Inflammatory macrophage (primary cell): ENCODE measurements around the gene NCKAP5.
"Not testable (repeated sequence)": the region's sequence is repeated elsewhere in the genome, so short reads cannot be mapped to it uniquely, and the experiment has no call there.

Experiments used
- DNase-seq, 2 donors: peaks; one replicate each; pipeline ENCODE4 v3.0.0-alpha.2; 2020 to 2022

NCKAP5 gene

DNA sequence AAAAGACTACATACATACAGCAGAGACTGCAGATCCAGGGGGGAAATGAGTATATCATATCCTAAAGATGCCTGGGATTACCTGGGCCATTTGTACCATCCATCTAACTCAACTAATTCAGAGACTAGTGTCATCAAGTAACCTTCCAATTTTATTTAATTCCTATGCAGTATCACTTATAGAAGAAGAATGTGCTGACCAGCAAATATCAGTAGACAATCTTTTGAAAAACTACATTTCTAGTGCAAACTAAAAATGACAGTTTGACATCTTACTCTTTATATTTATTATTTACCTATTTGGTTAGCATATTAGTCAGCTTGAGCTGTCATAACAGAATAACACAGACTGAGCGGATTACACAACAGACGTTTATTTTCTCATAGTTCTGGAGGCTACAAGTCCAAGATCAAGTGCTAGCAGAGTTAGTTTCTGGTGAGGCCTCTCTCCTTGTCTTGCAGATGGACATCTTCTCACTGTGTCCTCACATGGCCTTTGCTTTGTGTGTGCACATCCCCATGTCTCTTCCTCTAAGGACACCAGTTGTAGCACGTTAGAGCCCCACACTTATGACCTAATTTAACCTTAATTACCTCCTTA lies 47.0 kb downstream of the NCKAP5 start:
- DNase-seq: no peak

DNA sequence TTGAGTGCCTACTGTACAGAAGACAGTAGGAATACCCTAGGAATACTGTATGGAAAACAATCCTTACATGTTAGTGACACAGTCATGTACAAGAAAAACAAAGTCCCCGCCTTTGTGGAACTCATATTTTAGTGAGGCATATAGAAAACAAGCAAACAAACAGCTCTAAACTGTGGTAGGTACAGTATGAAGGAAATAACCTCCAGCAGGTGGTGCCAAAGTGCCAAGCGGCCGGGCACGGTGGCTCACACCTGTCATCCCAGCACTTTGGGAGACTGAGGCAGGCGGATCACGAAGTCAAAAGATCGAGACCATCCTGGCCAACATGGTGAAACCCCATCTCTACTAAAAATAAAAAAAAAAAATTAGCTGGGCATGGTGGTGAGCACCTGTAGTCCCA lies 48.6 kb downstream of the NCKAP5 start:
- not testable (repeated sequence) for DNase-seq

GRCh38 chr2:133518700-133519344 lies 49.4 kb downstream of the NCKAP5 start:
- no peak for DNase-seq

- no peak for DNase-seq
Observed at GRCh38 chr2:133517876-133518275, 50.4 kb downstream of the NCKAP5 start.

- no peak for DNase-seq
Observed at GRCh38 chr2:133516405-133517026, 51.7 kb downstream of the NCKAP5 start.

DNA sequence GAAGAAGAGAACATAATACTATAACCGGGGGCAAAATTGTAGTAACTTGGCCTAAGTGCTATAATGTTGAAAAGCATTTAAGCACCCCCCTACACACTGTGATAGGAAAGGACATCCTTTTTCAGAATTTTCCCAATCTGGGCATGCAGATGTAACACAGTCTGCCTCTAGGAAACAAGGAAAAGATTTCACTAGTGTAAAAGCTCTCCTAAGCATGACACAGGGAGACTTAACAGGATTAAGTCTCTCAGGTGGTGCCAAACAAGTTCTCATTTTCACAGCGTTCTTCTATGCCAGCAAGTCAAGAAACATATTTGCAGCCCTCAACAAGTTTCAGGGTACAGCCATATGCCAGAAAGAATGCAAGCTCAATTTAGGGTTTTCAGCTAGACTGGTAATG lies 53.0 kb downstream of the NCKAP5 start:
- no peak for DNase-seq

DNA sequence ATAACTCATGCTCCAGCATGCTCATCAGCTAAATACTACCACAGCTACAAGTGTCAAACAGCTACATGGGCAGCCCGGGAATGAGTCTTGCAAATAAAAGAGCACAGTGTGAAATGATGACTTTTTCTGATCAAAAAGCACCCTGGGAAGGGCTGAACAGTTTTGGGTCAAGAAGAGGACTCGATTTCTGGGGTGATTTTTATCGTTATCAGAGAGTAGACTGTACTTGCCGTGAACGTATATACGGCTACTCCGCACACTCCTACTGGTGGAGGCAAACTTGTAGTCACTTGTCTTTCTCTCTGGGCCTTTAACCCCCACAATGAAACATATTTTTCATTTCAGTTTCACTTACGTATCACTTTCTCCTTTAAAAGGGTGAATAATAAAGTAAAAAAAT lies 54.4 kb downstream of the NCKAP5 start:
- DNase-seq: no peak

DNA sequence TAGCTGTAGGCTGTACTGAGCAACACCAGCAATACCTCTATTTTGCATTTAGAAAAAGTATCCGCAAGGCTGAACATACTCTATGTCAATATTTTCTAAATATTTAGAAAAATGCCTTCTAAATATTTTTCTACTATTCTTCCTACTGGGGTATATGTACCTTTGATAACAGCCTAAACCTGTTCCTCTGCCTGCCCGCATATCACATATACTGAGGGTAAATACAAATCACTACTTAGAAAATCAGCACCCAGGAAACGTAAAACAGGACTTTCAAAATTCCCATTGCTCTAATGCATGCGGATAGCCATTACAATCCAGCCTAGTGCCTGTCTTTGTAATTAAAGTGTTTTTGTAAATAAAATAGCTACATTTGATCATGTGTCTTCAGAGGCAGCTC lies 56.1 kb downstream of the NCKAP5 start:
- DNase-seq: no peak

- DNase-seq: no peak
Observed at GRCh38 chr2:133511679-133512078, 56.6 kb downstream of the NCKAP5 start.

DNA sequence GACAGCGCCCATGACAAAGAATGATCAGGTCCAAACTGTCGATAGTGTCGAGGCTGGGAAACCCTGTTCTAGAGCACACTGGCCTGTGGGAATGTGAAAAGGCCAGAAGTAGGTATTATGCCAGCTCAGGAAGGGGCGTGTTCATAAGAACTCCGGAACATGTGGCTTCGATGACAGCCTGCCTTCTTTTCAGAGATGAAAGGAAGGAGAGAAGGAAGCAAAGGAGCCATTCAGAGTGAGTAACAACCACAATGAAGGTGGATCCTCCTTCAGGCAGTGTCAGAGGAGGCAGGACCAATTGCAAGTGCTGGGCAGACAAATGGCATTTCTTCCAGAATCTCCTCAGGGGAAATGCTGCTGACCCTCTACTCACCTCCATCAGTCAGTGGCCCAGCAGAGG lies 58.5 kb downstream of the NCKAP5 start:
- no peak for DNase-seq

- DNase-seq: no peak
Observed at GRCh38 chr2:133508546-133509165, 59.6 kb downstream of the NCKAP5 start.

DNA sequence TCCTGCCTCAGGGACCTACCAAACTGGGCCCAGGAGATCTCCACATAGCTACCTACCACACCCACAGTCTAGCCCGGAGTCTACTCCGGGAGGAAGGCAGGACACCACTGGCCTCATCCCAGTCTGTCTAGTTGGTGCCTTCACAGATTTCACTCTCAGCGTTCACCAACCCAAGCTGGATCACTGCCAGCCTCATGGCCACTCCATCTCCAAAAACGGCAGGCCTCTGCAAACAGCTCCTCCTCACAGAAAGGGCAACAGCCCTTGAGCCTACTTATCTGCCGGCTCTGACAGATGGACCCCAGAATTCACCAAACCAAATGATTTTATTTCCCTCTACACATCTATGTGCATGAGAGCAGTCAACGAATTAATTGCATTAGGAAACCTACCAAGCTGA lies 61.3 kb downstream of the NCKAP5 start:
- no peak for DNase-seq

DNA sequence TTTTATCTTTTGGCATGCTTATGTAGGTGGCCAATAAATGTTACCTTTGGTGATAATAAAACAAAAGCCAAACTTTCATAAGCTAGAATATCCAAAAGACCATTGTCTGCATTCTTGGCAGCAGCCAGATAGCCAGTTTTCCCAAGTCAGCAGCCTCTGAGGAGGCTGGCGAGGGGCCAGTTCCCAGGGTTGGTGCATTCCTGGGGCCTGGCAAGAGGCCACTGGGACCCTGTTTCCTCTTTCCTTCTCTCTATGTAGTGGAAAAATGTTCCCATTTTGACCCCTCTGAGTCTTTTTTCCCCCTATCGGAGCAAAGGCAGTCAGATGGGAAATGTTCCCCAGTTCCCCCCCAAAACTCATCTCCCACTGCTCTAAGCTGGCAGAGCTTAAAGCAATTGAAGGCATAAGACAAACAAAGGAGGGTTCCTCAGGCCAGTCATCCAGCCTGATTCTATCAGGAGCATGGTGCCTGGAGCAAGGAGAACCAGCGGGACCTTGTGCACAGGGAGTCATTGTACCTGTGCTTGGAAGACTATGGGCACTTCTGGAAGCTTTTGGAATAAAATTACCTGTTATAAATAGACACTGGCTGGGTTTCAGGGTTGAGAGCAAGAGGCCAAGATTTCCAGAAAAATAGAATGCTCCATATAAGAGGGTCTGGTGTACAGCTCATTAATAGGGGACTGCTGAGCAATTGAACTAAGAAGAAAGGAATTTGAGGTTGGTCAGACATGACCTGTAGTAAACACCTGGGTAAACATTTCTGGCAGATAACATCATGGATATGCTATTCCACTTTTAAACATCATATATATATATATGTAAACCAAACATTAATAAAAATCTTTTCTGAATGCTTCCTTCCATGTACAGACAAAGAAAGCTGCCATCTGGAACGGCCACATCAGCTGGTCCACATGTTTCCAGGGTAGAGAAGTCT lies 63.4 kb downstream of the NCKAP5 start:
- no peak for DNase-seq

DNA sequence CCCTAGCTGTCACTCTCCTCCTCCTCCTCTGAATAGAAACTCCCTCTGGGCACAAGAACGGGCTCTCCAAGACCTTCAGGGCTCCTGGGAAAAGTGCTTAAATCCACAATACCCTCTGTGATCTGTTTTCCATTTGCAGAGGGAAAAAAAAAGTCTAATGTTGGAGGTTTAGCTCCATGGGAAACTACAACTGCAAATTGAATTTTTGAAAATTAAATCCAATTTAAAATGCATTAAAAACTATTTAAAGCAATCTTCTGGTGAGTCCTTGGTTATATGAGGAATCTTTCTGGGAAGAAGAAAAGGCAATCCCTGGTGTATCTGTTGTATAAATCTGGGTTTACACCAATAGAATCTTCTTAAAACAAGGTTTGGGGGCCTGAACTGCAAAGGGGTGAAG lies 64.3 kb downstream of the NCKAP5 start:
- no peak for DNase-seq

DNA sequence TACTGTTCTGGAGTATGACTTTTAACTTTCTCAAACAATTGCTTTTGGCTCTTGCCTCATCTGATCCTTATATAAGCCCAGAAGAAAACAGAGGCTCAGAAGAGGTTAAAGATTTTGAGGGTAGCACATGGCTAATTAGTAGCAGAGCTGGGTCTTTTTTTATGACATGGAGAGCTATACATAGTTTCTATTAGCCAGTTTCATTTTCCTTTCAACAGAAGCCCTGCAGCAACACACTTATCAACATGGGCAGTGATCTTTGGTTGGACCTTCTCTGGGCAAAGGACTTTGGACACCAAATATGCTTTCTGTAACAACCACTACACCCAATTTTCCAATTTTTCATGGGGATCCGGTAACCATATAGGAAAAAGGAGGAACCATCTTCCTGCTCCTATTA lies 64.9 kb downstream of the NCKAP5 start:
- no peak for DNase-seq

DNA sequence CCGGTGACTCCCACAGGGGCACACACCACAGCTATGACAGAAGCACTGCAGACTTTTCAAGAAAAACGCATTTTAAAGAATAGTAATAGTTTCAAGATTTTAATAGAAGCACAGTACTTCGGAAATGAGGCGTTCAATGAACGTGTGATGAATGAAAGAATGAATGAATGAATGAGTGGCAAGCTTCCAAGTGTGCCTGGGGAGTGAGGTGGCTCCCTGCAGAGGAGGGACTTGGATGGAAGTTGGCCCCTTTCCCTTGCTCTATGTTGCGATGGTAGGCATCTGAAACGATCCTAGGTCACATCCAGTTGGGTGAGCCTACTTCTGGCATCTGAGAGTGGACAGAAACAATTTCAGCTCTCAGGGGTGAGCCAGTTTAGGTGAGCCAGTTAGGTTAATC lies 65.6 kb downstream of the NCKAP5 start:
- DNase-seq: no peak

DNA sequence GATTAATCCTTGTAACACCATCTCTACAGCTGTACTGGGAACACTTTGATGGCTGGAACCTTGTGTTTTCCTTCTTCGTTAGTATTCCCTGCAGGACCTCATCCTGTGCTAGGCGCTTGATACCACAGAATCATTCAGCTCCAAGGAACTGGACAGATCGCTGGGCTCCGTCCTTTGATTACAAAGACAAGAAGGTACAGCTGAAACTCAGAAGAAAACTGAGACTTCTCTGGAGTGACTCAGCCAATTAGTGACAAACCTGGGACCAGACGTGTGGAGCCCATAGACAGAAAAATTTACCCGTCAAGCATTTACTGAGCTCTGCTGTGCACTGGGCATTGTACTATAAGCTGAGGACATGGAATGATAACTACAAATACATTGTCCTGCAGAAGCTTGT lies 67.3 kb downstream of the NCKAP5 start:
- no peak for DNase-seq

DNA sequence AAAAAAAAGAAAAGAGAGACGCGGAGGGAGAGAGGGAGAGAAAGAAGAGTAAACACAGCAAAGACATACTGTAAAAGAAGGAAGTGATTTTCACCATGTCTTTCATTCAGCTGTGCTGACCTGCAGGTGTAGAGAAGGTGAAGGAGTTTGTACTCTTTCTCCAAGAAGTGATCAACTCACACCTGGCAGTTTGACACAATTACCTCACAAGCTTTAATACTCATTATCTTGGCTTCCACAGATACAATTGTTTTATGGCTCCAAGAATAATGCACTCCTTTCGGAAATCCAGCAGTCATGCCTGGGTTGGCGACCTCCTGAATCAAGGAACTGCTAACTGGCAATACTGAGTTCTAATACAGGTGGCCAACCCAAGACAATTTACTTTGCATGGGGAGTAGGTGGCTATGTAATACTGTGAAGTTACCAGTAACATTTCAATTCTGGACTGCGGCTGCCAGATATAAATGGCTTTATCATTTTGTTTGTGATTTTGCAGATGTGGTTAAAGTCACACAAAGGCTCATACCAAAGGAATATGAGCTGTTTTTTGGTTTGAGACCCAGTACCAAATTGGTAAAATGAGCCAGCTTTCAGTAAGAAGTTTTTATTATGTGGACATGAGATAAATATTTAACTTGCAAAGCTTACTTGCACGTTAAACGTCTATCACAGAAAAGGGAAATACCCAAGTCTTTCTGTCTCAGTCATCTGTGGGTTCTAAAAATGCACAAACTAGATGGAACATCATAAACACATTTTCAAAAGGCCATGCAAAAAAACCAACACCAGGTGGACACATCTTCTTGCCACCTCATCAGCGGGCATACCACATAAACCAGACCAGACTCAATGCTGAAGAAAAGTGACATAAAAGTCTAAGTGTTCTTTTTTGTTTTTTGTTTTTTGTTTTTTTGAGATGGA lies 69.3 kb downstream of the NCKAP5 start:
- DNase-seq: no peak

- no peak for DNase-seq
Observed at GRCh38 chr2:133497951-133498565, 70.2 kb downstream of the NCKAP5 start.

- DNase-seq: no peak
Observed at GRCh38 chr2:133497270-133497893, 70.9 kb downstream of the NCKAP5 start.
